Liver (tissue), 9 donors: ENCODE data around the gene DRC1. TPM values are rescaled to one million over a fixed set of nuclear protein-coding genes. Genes with fewer than 3 reads are reported as not detected.

Experiments
- DNase-seq: peaks from one replicate; pipeline ENCODE4 v3.0.0-alpha.2; 2017; ENCODE audit warnings: low spot score
- H3K27ac ChIP-seq, 2 donors: one replicate each; pipeline ENCODE4 v1.7.0; 2013; ENCODE audit warnings: inconsistent platforms in 2 of 2, low read length in 2 of 2, control low read depth in 1 of 2, low read depth in 1 of 2, mild to moderate bottlenecking in 1 of 2
- H3K27me3 ChIP-seq, 4 donors: one replicate each; pipeline versions ENCODE4 v1.6.1 to v1.7.0; 2013; ENCODE audit warnings: low read length in 3 of 4, inconsistent platforms in 1 of 4, mild to moderate bottlenecking in 1 of 4, moderate library complexity in 1 of 4; ENCODE audit not compliant: control insufficient read depth in 4 of 4, insufficient read depth in 4 of 4
- H3K36me3 ChIP-seq, 4 donors: one replicate each; pipeline versions ENCODE4 v1.6.1 to v1.7.0; 2013; ENCODE audit warnings: low read length in 3 of 4, mild to moderate bottlenecking in 3 of 4, low read depth in 1 of 4, moderate library complexity in 1 of 4; ENCODE audit not compliant: control insufficient read depth in 4 of 4, insufficient read depth in 3 of 4
- H3K4me1 ChIP-seq, 4 donors: one replicate each; pipeline versions ENCODE4 v1.6.1 to v1.7.0; 2013; ENCODE audit warnings: low read length in 3 of 4, mild to moderate bottlenecking in 3 of 4, moderate library complexity in 1 of 4; ENCODE audit not compliant: control insufficient read depth in 4 of 4, insufficient read depth in 4 of 4
- H3K4me3 ChIP-seq, 3 donors: one replicate each; pipeline versions ENCODE4 v1.6.1 to v1.7.0; 2013; ENCODE audit warnings: low read length in 3 of 3, control low read depth in 1 of 3, low read depth in 1 of 3, mild to moderate bottlenecking in 1 of 3
- H3K9ac ChIP-seq, 2 donors: one replicate each; pipeline ENCODE4 v1.7.0; 2013; ENCODE audit warnings: low read length in 2 of 2, mild to moderate bottlenecking in 2 of 2, moderate library complexity in 2 of 2, control low read depth in 1 of 2, low read depth in 1 of 2
- H3K9me3 ChIP-seq, 4 donors: one replicate each; pipeline versions ENCODE4 v1.6.1 to v1.7.0; 2013; ENCODE audit warnings: low read length in 3 of 4; ENCODE audit not compliant: control insufficient read depth in 4 of 4
- ATF3 ChIP-seq: IDR thresholded peaks from 2 replicates; pipeline ENCODE4 v1.6.1; 2016; ENCODE audit warnings: antibody characterized with exemption
- CTCF ChIP-seq: fragments of 150-350 bp; IDR thresholded peaks from 2 replicates; pipeline ENCODE4 v1.5.1; 2017; ENCODE audit warnings: improper control_type of control experiment, low read depth, low read length; ENCODE audit not compliant: missing input control
- EGR1 ChIP-seq, 2 donors: IDR thresholded peaks; 2 replicates each; pipeline ENCODE4 v1.6.1; 2016 to 2018; ENCODE audit warnings: antibody characterized with exemption in 2 of 2, low read depth in 2 of 2
- FOXA1 ChIP-seq: IDR thresholded peaks from 2 replicates; pipeline ENCODE4 v1.6.1; 2016; ENCODE audit warnings: antibody characterized with exemption
- FOXA2 ChIP-seq: IDR thresholded peaks from 2 replicates; pipeline ENCODE4 v1.6.1; 2016; ENCODE audit warnings: antibody characterized with exemption
- GABPA ChIP-seq, 2 donors: IDR thresholded peaks in 1 of 2; conservative IDR thresholded peaks in 1 of 2; 2 replicates each; pipeline ENCODE4 v1.6.1; 2016; ENCODE audit warnings: antibody characterized with exemption in 2 of 2, mild to moderate bottlenecking in 1 of 2, moderate library complexity in 1 of 2
- HNF4A ChIP-seq, 2 donors: conservative IDR thresholded peaks; 2 replicates each; pipeline ENCODE4 v1.6.1; 2016; ENCODE audit warnings: antibody characterized with exemption in 2 of 2, mild to moderate bottlenecking in 2 of 2
- HNF4G ChIP-seq: IDR thresholded peaks from 2 replicates; pipeline ENCODE4 v1.6.1; 2016; ENCODE audit warnings: antibody characterized with exemption
- JUND ChIP-seq, 2 donors: IDR thresholded peaks; 2 replicates each; pipeline ENCODE4 v1.6.1; 2016; ENCODE audit warnings: antibody characterized with exemption in 2 of 2
- MAX ChIP-seq: IDR thresholded peaks from 2 replicates; pipeline ENCODE4 v1.6.1; 2016; ENCODE audit warnings: antibody characterized with exemption
- NR2F2 ChIP-seq: IDR thresholded peaks from 2 replicates; pipeline ENCODE4 v1.6.1; 2016; ENCODE audit warnings: antibody characterized with exemption
- RAD21 ChIP-seq, 2 donors: IDR thresholded peaks; 2 replicates each; pipeline ENCODE4 v1.6.1; 2016; ENCODE audit warnings: antibody characterized with exemption in 2 of 2, mild to moderate bottlenecking in 2 of 2
- REST ChIP-seq: IDR thresholded peaks from 2 replicates; pipeline ENCODE4 v1.6.1; 2016; ENCODE audit warnings: antibody characterized with exemption, mild to moderate bottlenecking
- RXRA ChIP-seq, 2 donors: IDR thresholded peaks; 2 replicates each; pipeline ENCODE4 v1.6.1; 2017 to 2018; ENCODE audit warnings: antibody characterized with exemption in 2 of 2, mild to moderate bottlenecking in 1 of 2
- SP1 ChIP-seq: IDR thresholded peaks from 2 replicates; pipeline ENCODE4 v1.6.1; 2018; ENCODE audit warnings: antibody characterized with exemption, mild to moderate bottlenecking
- TAF1 ChIP-seq: conservative IDR thresholded peaks from 2 replicates; pipeline ENCODE4 v1.6.1; 2016; ENCODE audit warnings: antibody characterized with exemption, mild to moderate bottlenecking
- YY1 ChIP-seq: IDR thresholded peaks from 2 replicates; pipeline ENCODE4 v1.6.1; 2016; ENCODE audit warnings: antibody characterized with exemption, mild to moderate bottlenecking
- ZBTB33 ChIP-seq: IDR thresholded peaks from 2 replicates; pipeline ENCODE4 v1.6.1; 2016; ENCODE audit warnings: antibody characterized with exemption
- WGBS: extraction: QIAGEN DNeasy Blood & Tissue Kit; methylation state at CpG from one replicate; pipeline ENCODE4 v1.1.7; 2013; 5-methylcytosine and 5-hydroxymethylcytosine counted together
- polyA plus RNA-seq, 2 donors: library from polyadenylated mRNA; stranded (reverse) in 1 of 2; unstranded in 1 of 2; fragments of 200-250 nt in 1 of 2; fragments of >200 nt in 1 of 2; fragmentation: Nextera tagmentation in 1 of 2; extraction: Ambion mirVana in 1 of 2; gene quantifications; one replicate each; pipeline versions ENCODE4 v1.2.1 to v1.2.3, GENCODE V29; 2013 to 2015
- total RNA-seq, 2 donors: library from RNA; depleted of rRNA; stranded (reverse); fragments of >200 nt; gene quantifications; one replicate each; pipeline ENCODE4 v1.2.3, GENCODE V29; 2014
- donor health status: healthy.
- donor health status: healthy.
- donor health status: healthy.
- donor health status: healthy.
- donor health status: healthy.

The DRC1 gene
- total and polyA plus RNA-seq, 4 donors, result 0.28 TPM; not detected in 3

- H3K9me3 ChIP-seq, result no peaks in the 10 kb centered on the region
- H3K27ac ChIP-seq, result no peak overlapping the region
- 92% methylated on average over 2 of the region's 2 CpGs for WGBS
- DNase-seq, result no peak
- H3K4me1 ChIP-seq, result peaks cover 0 to 2% (median under 1%) of the 10 kb centered on the region in 4 donors
- TF ChIP-seq TAF1, result no peak
- no peak for TF ChIP-seq RAD21 (IDR thresholded peaks at IDR 0.05)
- no peak for TF ChIP-seq EGR1 (IDR thresholded peaks at IDR 0.05; ENCODE audit: low read depth in 2 of 2)
- no peak for TF ChIP-seq ZBTB33
- no peak for TF ChIP-seq SP1
- TF ChIP-seq REST, result no peak
- TF ChIP-seq ATF3, result no peak
- TF ChIP-seq HNF4A (conservative IDR thresholded peaks at IDR 0.05), result no peak
- H3K27me3 ChIP-seq, result no peaks in the 10 kb centered on the region
- H3K36me3 ChIP-seq, result peaks cover 0 to 5% (median 0%) of the 10 kb centered on the region in 4 donors
- no peak overlapping the region for H3K9ac ChIP-seq
- H3K4me3 ChIP-seq, result no peak overlapping the region
These were observed 44.9 kb upstream of the DRC1 start for GRCh38 chr2:26356771-26357170.

- Histone ChIP-seq H3K4me3 (no peak overlapping the region), H3K36me3 (peaks cover 0 to 5% (median under 1%) of the 10 kb centered on the region in 4 donors), H3K9me3 (no peaks in the 10 kb centered on the region), H3K9ac (no peak overlapping the region), H3K27ac (no peak overlapping the region), H3K4me1 (peaks cover 0 to 10% (median 3%) of the 10 kb centered on the region in 4 donors), H3K27me3 (no peaks in the 10 kb centered on the region)
- DNase-seq, result no peak
- WGBS, result 95% methylated on average over 4 of the region's 4 CpGs
- TF ChIP-seq EGR1 (IDR thresholded peaks at IDR 0.05; ENCODE audit: low read depth in 2 of 2) (no peak), RAD21 (IDR thresholded peaks at IDR 0.05) (no peak), YY1 (no peak), SP1 (no peak), REST (no peak), NR2F2 (no peak), CTCF (no peak), RXRA (IDR thresholded peaks at IDR 0.05) (no peak), FOXA2 (no peak), ATF3 (no peak), TAF1 (no peak), JUND (IDR thresholded peaks at IDR 0.05) (no peak), HNF4G (no peak), GABPA (IDR thresholded peaks at IDR 0.05 in 1 of 2, conservative IDR thresholded peaks at IDR 0.05 in 1 of 2) (no peak), FOXA1 (no peak), HNF4A (conservative IDR thresholded peaks at IDR 0.05) (no peak), MAX (no peak)
These were observed 41.7 kb upstream of the DRC1 start for GRCh38 chr2:26359886-26360473.
